HG02970 (cell line): ENCODE results near the gene ZFP36L1.

Source experiments
- ATAC-seq: cut with Tn5 transposase; IDR thresholded peaks from one replicate; pipeline ENCODE4 v1.9.1; 2021; ENCODE audit warnings: mild to moderate bottlenecking, moderate library complexity, moderate number of reproducible peaks; ENCODE audit not compliant: unreplicated experiment, low FRiP score

ZFP36L1 gene

DNA sequence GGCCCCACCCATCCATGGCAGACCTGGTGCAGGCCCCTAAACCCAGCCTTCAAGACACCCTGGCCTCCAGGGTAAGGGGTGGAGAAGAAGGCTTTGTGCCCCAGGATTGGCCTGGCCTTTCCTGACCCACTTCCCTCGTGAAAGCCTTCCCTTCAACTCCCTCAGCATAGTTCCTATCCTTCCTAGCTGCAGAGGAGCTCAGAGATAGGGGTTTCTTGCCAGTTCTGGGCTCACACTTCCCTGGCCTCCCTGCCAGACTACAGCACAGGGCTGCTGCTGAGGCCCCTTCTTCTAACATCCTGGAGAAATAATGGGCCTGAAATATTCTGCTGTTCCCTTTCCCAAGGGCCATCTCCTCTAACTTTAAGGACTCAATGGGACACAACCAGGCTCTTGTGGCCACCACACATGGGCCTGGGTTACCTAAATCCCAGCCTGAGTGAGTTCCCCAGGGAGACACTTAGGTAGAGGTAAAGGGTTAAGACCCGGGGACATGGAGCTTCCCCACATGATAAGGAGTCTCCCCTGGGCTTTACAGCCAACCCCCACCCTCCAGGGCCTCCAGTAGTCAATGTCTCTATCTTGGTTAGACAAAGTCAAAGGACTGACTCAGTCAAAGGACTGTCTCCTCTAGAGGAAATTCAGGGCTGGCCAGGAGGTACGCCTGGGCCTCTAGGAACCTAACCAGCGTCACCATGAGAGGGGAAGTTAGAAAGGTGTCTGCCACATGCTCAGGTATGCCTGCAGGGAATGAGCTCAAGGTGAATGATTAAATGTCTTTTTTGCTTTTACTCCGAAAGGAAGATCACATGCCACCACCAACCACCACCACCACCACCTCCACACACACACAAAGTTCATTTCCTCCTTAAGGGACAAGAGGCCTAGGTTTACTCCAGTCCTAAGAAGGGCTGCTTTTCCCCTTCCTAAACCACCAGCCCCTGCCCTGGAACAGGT is 7.1 kb downstream of the ZFP36L1 start:
- no peak for ATAC-seq

DNA sequence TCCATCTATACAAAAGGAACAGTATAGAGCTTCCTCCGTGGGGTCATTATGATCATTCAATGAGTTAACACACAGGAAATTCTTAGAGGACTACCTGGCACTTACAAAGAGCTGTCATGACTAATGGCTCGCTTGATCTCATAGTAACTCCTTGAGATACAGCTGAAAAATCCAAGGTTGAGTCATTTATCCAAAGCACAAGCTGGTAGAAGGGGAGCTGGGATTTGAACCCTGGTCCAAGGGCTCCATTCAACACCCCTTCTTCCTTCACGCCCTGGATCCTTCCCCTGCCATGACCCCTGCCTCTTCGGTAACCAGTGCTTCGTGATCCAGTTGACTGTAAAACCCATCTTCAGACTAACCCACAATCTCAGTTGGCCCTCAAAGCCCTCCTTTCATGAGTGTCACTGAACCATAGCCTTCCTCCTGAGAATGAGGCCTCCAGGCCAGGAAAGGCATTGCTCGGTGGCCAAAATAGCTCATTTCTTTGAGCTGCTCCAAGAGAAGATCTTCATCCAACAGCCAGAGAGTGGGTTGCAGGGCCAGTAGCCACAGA is 7.8 kb downstream of the ZFP36L1 start:
- ATAC-seq: no peak

DNA sequence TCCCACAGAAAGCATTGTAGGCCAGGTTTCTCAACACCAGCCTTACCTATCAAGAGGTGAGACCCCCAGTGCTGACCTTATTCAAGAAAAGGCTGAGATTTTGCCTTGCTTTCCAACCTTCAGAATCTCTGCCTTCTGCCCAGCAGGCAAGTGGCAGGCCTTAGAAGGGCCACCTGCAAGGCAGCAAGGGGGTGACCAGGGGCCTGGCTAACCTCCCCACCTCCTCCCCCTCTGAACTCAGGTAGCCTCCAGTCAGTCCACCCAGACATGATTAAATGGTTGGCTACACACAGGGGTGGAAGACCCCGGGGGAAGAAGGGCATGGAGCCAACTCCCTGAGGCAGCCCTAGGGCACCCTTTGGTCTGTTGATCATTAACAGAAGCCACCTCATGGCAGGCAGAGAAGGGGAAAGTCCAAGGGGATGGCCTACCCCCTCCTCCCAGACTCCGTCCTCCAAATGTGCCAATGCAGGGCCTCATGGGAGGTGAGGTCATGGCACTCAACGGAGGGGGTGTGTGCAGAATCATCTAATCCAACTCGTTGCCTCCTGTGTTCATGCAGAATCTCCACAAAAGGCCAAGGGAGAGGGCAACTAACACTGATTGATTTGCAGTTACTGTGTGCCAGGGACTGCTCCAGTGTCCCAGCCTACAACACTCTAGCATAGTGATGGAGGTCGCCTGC is 8.5 kb downstream of the ZFP36L1 start:
- ATAC-seq: no peak

DNA sequence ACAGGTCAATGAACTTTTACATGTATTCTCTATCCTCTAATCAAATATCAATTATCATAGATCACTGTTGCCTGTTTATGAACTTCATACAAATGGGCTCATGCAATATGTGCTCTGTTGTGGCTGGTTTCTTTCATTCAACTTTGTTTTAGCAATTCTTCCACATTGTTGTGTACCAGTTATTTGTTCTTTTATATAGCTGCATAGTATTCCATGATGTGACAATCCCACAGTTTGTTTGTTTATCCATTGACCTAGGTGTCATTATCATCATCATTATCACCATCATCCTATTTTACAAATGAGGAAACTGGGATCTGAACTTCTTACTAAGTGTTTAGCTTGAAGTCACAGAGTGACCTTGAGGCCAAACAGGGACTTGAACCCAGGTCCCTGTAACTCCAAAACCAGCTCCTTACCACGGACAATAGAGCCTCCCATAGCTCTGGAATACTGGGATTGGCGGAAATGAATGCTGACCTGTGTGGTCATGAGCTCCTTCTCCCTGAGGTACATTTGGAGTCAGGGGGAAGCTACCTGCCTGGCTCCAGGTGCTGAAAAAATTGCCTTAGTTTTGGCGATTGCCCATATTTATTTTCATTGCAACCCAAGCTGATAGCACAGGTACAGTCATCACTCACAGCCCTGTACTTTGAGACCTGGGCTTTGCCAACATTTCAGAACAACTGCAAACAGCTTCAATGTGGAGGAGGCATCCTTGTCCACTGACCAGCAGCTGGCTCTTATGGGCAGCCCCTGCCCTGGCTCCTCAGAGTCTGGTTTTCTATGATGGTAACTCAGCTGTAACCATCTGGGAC is 9.2 kb downstream of the ZFP36L1 start:
- ATAC-seq: no peak

DNA sequence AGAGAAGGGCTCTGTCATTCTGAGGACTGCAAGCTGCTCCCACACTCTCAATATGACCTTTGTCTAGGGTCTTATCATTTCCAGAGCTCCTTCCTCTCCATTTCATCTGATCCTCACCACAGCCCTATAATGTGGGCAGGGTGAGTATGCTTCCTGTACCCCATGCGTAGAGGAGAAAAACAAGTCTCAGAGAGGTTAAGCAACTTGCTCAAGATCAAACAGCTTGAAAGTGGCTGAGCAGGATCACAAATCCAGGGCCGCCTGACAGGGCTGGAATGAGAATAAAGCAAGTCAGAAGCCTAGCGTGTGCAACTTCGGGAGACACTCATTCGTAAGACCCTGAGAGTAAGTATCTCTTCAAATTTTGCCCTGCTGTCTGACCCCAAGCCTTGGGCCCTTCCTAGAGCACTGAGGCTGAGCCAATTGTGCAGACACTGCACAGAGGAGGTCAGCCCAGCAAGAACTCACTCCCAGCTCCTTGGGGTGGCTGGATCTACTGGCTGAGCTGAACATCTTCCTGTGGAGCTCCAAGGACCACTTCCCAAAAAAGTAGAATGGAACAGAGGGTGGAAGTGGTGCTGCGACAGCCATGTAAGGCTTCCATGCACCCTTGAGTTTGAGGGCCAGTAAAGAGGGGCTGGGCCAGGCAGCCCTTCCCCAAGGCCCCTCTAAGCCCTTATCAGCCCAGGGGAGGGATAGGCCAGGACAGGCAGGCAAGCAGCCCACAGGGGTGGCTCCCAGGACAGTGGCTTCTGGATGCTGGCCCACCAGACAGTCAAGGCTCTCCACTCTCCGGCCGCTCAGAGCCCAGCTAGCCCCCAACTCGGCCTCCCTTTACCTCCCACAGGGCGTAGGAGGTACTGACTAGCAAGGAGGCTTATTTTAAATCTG is 10.5 kb downstream of the ZFP36L1 start:
- no peak for ATAC-seq

DNA sequence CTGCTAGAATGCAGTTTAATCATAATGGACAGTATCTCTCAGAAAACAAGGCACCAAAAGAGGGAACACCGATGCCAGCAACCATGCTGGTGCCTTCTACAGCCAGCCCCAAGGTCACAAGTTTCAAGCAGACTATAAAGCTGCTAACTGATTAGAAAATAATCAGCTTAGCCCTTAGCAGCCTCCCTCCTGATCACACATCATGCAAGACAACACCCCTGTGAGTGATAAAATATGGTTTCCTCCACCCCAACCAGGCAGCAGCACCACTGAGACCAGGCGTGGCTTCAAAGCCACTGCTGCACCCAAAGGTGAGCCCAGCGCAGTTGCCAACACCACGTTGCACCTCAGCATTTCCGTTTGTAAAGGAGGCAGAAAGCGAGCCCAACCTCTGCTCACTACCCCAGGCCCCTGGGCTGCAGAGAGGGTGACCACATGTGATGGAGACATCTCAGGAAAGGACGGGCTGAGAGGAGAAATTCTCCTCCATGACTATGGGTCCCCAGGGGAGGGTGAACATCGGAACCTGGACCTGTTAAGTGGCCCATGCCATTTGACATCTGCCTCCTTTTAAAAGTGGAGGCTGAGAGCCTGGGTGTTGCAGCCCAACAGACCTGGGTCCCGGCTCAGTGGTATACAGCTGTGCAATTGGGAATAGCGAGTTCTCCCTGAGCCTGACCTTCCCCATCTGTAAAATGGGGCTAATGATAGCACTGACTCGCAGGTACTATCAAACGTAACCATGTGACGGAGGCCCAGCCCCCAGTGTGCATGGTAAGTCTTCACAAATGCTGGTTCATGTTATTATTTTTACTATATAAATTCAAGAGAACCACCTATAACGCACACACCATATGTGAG is 11.5 kb downstream of the ZFP36L1 start:
- no peak for ATAC-seq

DNA sequence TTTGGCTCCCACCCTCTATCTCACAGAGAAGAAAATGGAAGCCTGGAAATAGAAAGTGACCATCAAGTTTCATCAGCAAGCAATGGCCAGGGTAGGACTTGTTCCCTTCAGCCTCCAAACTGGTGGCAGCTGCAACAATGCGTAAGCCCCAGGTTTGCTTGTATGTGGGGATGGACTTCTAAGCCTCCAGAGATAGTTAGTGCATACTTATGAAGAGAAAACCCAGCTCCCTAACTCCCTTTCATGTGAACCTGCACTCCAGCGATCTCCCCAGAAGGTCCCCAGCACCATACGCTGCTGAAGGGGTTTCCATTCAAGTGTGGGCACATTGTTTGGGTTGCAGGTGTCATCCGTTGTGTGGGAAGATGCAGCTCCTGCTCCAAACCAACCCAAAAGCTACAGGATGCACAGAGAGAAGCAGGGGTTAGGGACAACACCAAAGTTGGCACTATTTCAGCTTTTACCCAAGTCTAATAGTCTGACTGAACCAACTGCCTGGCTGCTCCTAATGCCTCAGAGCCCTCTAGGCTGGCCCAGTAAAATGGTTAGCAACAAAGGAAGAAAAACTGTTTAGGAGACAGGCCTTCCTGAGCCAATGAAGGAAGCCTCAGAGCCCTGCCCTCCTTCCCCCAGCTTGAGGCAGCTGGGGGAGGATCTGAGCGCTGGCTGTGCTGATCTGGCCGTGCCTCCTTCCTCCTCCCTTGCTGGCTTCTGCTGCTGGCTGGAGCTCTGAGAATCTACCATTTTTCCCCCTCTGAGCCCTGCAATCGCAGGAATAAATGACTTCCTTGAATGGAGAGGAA is 12.3 kb downstream of the ZFP36L1 start:
- no peak for ATAC-seq

DNA sequence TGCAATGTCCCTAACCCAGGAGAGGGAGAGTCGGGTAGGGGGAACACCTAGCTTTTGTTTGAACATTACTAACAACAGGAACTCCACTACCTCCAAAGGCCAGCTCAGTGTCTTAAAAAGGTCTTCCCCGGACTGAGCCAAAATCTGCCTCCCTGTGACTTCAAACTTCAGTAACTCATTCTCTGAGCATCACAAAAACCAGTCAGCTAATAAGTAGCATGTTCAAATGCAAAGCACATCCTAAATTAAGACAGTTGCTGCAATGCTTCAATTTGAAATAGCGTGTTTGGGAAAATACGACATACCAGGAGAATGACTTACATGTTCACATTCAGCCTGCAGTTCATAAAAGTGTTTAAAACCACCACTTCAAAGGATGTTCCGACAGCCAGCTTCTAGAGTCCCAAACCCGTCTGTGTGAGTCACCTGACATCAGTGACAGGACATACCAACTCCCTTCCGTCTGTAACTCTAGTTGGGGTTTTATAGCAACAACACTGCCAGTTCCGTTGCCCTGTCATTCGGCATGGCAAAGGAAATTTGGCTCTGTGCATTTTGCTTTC is 13.0 kb downstream of the ZFP36L1 start:
- no peak for ATAC-seq

DNA sequence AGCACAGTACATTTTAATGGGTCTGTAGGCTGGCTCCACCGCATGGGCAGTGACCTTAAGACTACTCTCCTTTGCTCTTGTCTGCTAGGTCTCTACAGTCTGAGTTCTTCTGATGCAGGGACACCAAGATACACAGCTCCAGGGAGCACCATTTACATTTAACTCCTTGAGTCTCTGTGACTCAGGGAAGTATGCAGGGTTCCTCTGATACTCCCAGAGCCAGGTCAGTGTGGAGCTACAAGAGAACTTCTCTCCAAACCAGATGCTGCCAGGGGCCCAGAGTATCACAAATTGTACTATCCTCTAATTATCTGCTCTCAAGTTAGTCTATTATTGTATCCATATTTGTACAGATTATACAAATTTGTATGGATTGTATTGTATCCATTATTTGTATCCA is 15.2 kb downstream of the ZFP36L1 start:
- ATAC-seq: no peak

DNA sequence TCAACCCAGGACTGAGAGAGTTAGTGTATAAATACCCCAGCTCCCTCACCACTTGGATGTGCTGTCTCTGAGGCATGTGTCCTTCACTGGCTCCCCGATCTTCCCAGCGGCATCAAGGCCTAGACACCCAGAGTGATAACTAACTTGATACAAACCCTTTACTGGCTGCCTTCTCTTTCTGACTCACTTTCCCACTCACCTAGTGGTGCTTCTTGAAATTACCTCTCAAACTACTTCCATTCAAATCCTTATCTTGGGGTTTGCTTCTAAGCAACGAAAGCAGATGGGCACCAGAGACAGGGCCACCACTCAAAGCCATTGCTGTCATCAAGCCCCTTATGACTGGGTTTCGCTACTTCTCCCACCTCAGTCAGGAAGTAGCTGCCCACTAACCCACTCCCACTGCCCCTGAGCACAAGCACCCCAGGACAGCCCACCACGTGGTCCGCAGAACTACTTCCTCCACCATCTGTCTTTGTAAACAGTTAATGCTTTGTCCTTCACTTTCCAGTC is 17.2 kb downstream of the ZFP36L1 start:
- ATAC-seq: no peak

DNA sequence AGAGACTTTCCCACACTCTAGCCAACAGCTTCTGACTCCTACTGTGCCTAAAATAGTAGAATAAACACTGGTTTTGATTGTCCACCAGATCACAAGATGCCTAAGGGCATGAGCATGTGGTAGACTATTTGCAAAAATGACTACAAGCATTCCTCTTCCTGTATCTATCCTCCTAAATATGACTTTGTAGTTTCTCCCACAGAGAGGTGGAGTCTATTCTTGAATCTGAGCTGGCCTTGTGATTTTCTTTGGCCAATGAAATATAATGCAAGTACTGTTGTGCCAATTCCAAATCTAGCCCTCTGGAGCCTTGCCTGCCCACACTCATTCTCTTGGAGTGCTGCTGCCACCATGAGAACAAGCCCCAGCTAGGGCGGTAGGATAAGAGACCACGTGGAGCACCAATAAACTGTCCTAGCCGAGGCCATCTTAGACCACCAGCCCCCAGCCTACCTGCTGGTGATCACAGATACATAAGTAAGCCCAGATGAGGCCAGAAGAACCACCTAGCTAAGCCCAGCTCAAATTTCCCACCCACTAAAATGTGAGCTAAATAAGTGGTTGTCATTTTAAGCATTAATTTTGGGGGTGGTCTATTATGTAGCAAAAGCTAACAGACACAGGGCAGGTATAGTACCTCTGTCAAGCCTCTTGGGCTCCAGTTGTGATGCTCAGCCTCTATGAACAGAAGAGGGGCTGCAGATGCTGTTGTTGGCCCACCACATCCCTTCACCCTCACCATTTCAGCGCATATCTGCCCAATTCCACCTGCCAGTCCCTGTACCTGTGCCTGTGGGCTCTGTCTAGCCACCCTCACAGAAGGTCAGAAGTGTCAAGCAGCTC is 17.9 kb downstream of the ZFP36L1 start:
- no peak for ATAC-seq

DNA sequence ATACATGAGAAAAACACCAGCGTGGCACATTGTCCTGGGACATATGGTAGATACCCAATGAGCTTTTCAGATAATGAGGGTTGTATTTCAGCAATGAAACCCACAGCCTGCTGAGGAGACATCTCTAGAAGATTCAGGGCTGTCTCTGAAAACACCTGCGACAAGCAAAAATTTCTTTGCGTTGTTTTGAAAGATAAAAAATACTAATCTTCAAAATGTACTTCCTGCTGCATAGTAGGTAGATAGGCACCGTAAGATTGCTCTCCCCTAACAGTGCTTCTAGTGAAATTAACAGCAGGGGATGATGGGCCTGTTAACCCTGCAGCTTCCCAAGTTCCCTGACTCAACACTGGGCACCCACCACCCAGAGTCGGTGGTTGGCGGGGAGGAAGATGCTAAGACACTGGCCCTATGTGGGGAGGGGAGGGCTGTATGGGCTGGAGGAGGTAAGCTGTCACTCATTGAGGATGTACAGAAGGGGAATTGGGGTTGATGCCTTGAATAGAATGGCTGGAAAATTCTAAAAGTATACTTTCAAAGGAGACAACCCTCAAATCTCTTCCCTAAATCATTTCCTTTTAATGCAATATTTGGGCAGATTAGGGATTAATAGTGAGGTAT is 20.0 kb downstream of the ZFP36L1 start:
- no peak for ATAC-seq

DNA sequence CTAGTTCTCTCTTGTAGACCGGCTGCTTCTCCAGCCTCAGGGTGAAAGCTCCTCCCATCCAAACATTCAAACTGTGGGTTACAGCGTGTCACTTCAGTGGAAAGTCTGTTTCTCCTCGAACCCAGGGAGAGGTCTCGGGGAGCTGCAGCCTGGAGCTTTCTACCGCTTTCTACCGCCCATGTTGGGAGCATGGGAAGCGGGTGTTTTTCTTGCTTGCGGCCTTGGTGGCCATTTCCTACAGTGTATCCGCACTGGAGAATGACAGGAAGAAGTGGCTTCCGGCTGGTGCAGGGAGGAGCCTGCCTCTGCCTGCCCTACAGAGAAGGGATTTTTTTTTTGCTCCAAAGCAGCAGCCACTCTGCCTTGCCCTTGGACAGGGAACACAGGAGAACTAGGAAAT is 21.2 kb downstream of the ZFP36L1 start:
- no peak for ATAC-seq

DNA sequence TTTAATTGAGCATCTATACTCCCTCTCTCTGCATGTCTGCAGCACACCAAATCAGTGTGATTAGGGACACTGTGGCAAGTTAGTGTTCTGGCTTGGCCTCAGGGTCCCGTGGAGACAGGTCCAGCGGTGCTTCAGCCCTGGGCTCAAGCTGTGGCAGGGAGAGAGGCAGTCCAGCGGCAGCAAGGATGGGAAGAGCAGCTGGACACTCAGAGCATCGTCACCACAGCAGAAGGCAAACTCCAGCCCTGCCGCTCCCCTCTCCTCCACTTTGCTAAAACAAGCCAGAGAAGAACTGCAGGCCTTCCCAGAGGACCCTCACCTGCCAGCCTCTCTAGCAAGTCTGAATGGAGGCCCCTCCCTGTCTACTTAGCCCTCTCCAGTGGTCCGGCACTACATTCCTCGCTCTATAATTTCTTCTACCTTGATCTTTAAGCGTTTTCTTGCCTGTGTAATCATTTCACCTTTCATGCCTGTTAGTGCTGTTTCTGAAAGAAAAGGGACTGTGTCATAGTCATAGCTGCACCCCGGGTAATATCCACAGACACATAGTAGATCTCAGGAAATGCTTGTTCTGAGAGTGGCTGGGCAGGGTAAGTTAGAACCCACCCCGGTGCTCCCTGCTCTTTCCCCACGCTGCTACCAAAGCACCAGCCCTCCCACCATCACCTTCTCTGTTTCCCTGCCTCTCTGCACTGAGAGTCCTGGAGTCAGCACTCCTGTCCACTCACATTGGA is 22.1 kb downstream of the ZFP36L1 start:
- ATAC-seq: no peak

DNA sequence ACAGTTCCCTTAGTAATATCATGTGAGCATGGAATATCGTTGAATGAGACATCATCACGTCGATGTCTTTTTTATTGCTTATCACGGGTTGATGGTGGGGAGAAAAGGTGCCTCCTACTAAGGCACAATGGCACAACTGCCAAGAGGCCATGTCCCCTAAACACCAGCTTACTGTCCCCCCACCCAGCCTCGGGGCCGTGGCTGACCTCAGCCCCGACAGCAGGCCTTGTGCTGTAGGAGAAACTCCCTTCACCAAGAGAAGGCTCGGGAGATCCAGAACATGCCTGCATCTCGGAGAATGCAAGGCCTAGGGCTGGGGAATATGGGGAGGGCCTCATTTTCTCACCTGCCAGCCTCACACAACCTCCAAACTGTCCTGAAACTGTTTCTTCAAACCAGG is 22.8 kb downstream of the ZFP36L1 start:
- no peak for ATAC-seq
